Measurements from ENCODE around the gene PDLIM5. TPM values are rescaled to one million over a fixed set of nuclear protein-coding genes. Genes with fewer than 3 reads are reported as not detected.

Gene PDLIM5
- total RNA-seq, 1 donor from 2014 or later, result 83.5 TPM

GRCh38 chr4:94665500-94666404, 214.0 kb downstream of the PDLIM5 start:
- no peak overlapping the region for H3K4me3 Mint-ChIP-seq (ENCODE audit: unreplicated experiment)
- H3K27me3 Mint-ChIP-seq (ENCODE audit: unreplicated experiment), result peaks cover 1% of the 10 kb centered on the region
- H3K4me1 Mint-ChIP-seq (ENCODE audit: unreplicated experiment), result no peaks in the 10 kb centered on the region
- no peak for TF ChIP-seq CTCF (IDR thresholded peaks at IDR 0.05; ENCODE audit: unreplicated experiment)
- no peaks in the 10 kb centered on the region for H3K9me3 Mint-ChIP-seq (ENCODE audit: unreplicated experiment)
- H3K27ac Mint-ChIP-seq (ENCODE audit: unreplicated experiment), result no peak overlapping the region
- DNase-seq (ENCODE audit: low spot score), result no peak
- H3K36me3 Mint-ChIP-seq (ENCODE audit: low read depth, unreplicated experiment), result peaks cover 5% of the 10 kb centered on the region

GRCh38 chr4:94668724-94669123, 217.0 kb downstream of the PDLIM5 start:
- Mint-ChIP-seq H3K27ac (ENCODE audit: unreplicated experiment) (no peak overlapping the region), H3K4me3 (ENCODE audit: unreplicated experiment) (no peak overlapping the region), H3K36me3 (ENCODE audit: low read depth, unreplicated experiment) (peaks cover 1% of the 10 kb centered on the region), H3K9me3 (ENCODE audit: unreplicated experiment) (no peaks in the 10 kb centered on the region), H3K27me3 (ENCODE audit: unreplicated experiment) (no peaks in the 10 kb centered on the region), H3K4me1 (ENCODE audit: unreplicated experiment) (no peaks in the 10 kb centered on the region)
- TF ChIP-seq CTCF (IDR thresholded peaks at IDR 0.05; ENCODE audit: unreplicated experiment), result no peak
- no peak for DNase-seq (ENCODE audit: low spot score)

- no peaks in the 10 kb centered on the region for H3K9me3 Mint-ChIP-seq (ENCODE audit: unreplicated experiment)
- no peak overlapping the region for H3K27ac Mint-ChIP-seq (ENCODE audit: unreplicated experiment)
- no peaks in the 10 kb centered on the region for H3K36me3 Mint-ChIP-seq (ENCODE audit: low read depth, unreplicated experiment)
- DNase-seq (ENCODE audit: low spot score), result no peak
- no peaks in the 10 kb centered on the region for H3K27me3 Mint-ChIP-seq (ENCODE audit: unreplicated experiment)
- TF ChIP-seq CTCF (IDR thresholded peaks at IDR 0.05; ENCODE audit: unreplicated experiment), result no peak
- H3K4me3 Mint-ChIP-seq (ENCODE audit: unreplicated experiment), result no peak overlapping the region
- no peaks in the 10 kb centered on the region for H3K4me1 Mint-ChIP-seq (ENCODE audit: unreplicated experiment)
Measured at GRCh38 chr4:94669672-94670664, 218.2 kb downstream of the PDLIM5 start.

GRCh38 chr4:94671113-94671512, 219.4 kb downstream of the PDLIM5 start:
- H3K4me1 Mint-ChIP-seq (ENCODE audit: unreplicated experiment), result no peaks in the 10 kb centered on the region
- DNase-seq (ENCODE audit: low spot score), result no peak
- no peak overlapping the region for H3K4me3 Mint-ChIP-seq (ENCODE audit: unreplicated experiment)
- H3K27me3 Mint-ChIP-seq (ENCODE audit: unreplicated experiment), result no peaks in the 10 kb centered on the region
- TF ChIP-seq CTCF (IDR thresholded peaks at IDR 0.05; ENCODE audit: unreplicated experiment), result no peak
- H3K27ac Mint-ChIP-seq (ENCODE audit: unreplicated experiment), result no peak overlapping the region
- H3K9me3 Mint-ChIP-seq (ENCODE audit: unreplicated experiment), result no peaks in the 10 kb centered on the region
- H3K36me3 Mint-ChIP-seq (ENCODE audit: low read depth, unreplicated experiment), result no peaks in the 10 kb centered on the region
